SK-N-SH treated with all-trans-retinoic acid at 6 μM for 48 hours (cell line): Measurements from ENCODE around the gene ZNF101.

Source experiments
- PATZ1 ChIP-seq: fragments of 250-450 bp; sonication (Bioruptor Pico); IDR thresholded peaks from 2 replicates; pipeline ENCODE4 v1.8.0; 2020; ENCODE audit warnings: mild to moderate bottlenecking, moderate library complexity, borderline replicate concordance
- ZNF8 ChIP-seq: fragments of 450-650 bp; formaldehyde crosslinking; IDR thresholded peaks from 2 replicates; pipeline ENCODE4 v1.5.0; 2020; ENCODE audit warnings: mild to moderate bottlenecking, moderate library complexity

- TF ChIP-seq PATZ1 (CRISPR knock-in tag) (no peak), ZNF8 (CRISPR knock-in tag) (no peak)
Measured at GRCh38 chr19:19711306-19711933, 42.8 kb downstream of the ZNF101 start.
